ENCODE measurements around the gene MAPK14. TPM values are rescaled to one million over a fixed set of nuclear protein-coding genes. Genes with fewer than 3 reads are reported as not detected.

Gene MAPK14
- total and polyA plus RNA-seq, 2 of the 4 experiments (the other 2 are of a cell fraction), result 28.4 to 74.4 TPM

DNA sequence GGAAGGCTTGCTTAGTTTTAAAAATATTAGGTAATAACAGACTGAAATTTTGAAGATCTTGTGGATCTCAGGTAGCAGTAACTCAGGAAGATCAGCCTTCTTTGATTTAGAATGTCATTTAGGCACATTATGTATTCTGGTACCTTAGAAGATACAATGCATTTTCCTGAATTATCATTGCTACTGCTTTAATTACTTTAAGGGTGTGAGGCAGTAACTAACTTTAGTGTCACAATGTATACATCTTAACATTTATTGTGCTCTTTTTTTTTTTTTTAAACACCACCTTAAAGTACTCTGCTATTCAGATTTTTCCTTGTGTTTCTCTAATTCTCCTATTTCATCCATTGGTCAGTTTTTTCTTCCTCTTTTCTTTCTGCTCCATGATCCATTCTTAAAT lies 13.3 kb downstream of the MAPK14 start:
- H2BK5ac ChIP-seq (ENCODE audit: low read depth, low read length, poor library complexity, severe bottlenecking), result no peak overlapping the region
- ChIA-PET CTCF (no interaction called here), POLR2A (ENCODE audit: unreplicated experiment) (no interaction called here)
- no peak overlapping the region for H3K23ac ChIP-seq (ENCODE audit: low read depth, low read length)
- no peaks in the 10 kb centered on the region for H3K9me3 ChIP-seq (ENCODE audit: control insufficient read depth, insufficient read depth, low read length)
- no peak overlapping the region for H2AK9ac ChIP-seq (replicated peaks; ENCODE audit: low read depth, low read length, poor library complexity)
- no peak overlapping the region for H2BK120ac ChIP-seq (ENCODE audit: low read depth, low read length)
- no peaks in the 10 kb centered on the region for H3K27me3 ChIP-seq (ENCODE audit: control insufficient read depth, insufficient read depth, low read length)
- no peak overlapping the region for H2AFZ ChIP-seq (replicated peaks; ENCODE audit: low read length, poor library complexity)
- no peak overlapping the region for H3K4me2 ChIP-seq (ENCODE audit: low read depth, low read length)
- H3K27ac ChIP-seq (ENCODE audit: insufficient read depth, low read length), result no peak overlapping the region
- H3K4me3 ChIP-seq (ENCODE audit: insufficient read depth, low read depth, low read length), result no peak overlapping the region
- no peak overlapping the region for H3K4ac ChIP-seq (ENCODE audit: low read depth, low read length)
- peaks cover 3% of the 10 kb centered on the region; the same call in 1 of the 2 replicates for H3K4me1 ChIP-seq (ENCODE audit: control insufficient read depth, insufficient read depth, low read length)
- in situ Hi-C loops (cut with MboI; ENCODE audit: low sequenced_read_pairs), result no loop called here
- no peak overlapping the region for H3K14ac ChIP-seq (replicated peaks; ENCODE audit: low read depth, low read length)
- H3K18ac ChIP-seq (ENCODE audit: low read depth, low read length), result no peak overlapping the region
- intact Hi-C loops (cut with micrococcal nuclease), result no loop called here
- H2BK15ac ChIP-seq (ENCODE audit: low read depth, low read length), result no peak overlapping the region
- peaks cover 11% of the 10 kb centered on the region for H3K9me1 ChIP-seq (ENCODE audit: insufficient read depth, low read length)
- H2BK20ac ChIP-seq (ENCODE audit: low read depth, low read length), result no peak overlapping the region
- no peak overlapping the region for H4K8ac ChIP-seq (ENCODE audit: low read depth in 2 of 2, low read length in 2 of 2)
- no peak overlapping the region for H2AK5ac ChIP-seq (ENCODE audit: low read depth, low read length)
- H3K9ac ChIP-seq (ENCODE audit: low read depth, low read length), result no peak overlapping the region
- dilution Hi-C loops (cut with HindIII; ENCODE audit: low sequenced_read_pairs, unreplicated experiment), result no loop called here
- no peak overlapping the region for H4K91ac ChIP-seq (ENCODE audit: insufficient read depth, low read depth, low read length)
- TF ChIP-seq MAFK (IDR thresholded peaks at IDR 0.05; ENCODE audit: low read depth, low read length), result no peak
- no peak for TF ChIP-seq SMC3 (IDR thresholded peaks at IDR 0.05; ENCODE audit: low read depth, low read length)
- TF ChIP-seq POLR2A (IDR thresholded peaks at IDR 0.05; ENCODE audit: low read depth, low read length), result no peak
- TF ChIP-seq CEBPB (IDR thresholded peaks at IDR 0.05; ENCODE audit: low read depth, low read length), result no peak
- no peak for TF ChIP-seq RAD21 (IDR thresholded peaks at IDR 0.05; ENCODE audit: low read length)
- TF ChIP-seq, protein P1, sequence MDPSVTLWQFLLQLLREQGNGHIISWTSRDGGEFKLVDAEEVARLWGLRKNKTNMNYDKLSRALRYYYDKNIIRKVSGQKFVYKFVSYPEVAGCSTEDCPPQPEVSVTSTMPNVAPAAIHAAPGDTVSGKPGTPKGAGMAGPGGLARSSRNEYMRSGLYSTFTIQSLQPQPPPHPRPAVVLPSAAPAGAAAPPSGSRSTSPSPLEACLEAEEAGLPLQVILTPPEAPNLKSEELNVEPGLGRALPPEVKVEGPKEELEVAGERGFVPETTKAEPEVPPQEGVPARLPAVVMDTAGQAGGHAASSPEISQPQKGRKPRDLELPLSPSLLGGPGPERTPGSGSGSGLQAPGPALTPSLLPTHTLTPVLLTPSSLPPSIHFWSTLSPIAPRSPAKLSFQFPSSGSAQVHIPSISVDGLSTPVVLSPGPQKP (IDR thresholded peaks at IDR 0.05; ENCODE audit: borderline replicate concordance, low read depth, low read length), result no peak
- TF ChIP-seq MAZ (IDR thresholded peaks at IDR 0.05; ENCODE audit: borderline replicate concordance, low read depth, low read length), result no peak
- no peak for TF ChIP-seq MXI1 (IDR thresholded peaks at IDR 0.05; ENCODE audit: borderline replicate concordance, low read depth, low read length)
- TF ChIP-seq, protein P2, sequence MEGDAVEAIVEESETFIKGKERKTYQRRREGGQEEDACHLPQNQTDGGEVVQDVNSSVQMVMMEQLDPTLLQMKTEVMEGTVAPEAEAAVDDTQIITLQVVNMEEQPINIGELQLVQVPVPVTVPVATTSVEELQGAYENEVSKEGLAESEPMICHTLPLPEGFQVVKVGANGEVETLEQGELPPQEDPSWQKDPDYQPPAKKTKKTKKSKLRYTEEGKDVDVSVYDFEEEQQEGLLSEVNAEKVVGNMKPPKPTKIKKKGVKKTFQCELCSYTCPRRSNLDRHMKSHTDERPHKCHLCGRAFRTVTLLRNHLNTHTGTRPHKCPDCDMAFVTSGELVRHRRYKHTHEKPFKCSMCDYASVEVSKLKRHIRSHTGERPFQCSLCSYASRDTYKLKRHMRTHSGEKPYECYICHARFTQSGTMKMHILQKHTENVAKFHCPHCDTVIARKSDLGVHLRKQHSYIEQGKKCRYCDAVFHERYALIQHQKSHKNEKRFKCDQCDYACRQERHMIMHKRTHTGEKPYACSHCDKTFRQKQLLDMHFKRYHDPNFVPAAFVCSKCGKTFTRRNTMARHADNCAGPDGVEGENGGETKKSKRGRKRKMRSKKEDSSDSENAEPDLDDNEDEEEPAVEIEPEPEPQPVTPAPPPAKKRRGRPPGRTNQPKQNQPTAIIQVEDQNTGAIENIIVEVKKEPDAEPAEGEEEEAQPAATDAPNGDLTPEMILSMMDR (conservative IDR thresholded peaks at IDR 0.05; ENCODE audit: low read depth, low read length), result no peak
- no peak for TF ChIP-seq BHLHE40 (IDR thresholded peaks at IDR 0.05; ENCODE audit: low read depth, low read length)
- TF ChIP-seq RFX5 (IDR thresholded peaks at IDR 0.05; ENCODE audit: low read depth, low read length), result no peak
- TF ChIP-seq CHD1 (IDR thresholded peaks at IDR 0.05; ENCODE audit: low read depth, low read length), result no peak
- no peak for TF ChIP-seq NFE2L2 (IDR thresholded peaks at IDR 0.05; ENCODE audit: low read depth, low read length)
- TF ChIP-seq RCOR1 (IDR thresholded peaks at IDR 0.05; ENCODE audit: insufficient replicate concordance, low read length), result no peak
- TF ChIP-seq, protein P3, sequence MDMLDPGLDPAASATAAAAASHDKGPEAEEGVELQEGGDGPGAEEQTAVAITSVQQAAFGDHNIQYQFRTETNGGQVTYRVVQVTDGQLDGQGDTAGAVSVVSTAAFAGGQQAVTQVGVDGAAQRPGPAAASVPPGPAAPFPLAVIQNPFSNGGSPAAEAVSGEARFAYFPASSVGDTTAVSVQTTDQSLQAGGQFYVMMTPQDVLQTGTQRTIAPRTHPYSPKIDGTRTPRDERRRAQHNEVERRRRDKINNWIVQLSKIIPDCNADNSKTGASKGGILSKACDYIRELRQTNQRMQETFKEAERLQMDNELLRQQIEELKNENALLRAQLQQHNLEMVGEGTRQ (IDR thresholded peaks at IDR 0.05; ENCODE audit: low read depth, low read length), result no peak
- TF ChIP-seq FOS (IDR thresholded peaks at IDR 0.05; ENCODE audit: low read depth, low read length), result no peak
- H4K20me1 ChIP-seq (ENCODE audit: insufficient read depth, low read length), result peaks cover 75% of the 10 kb centered on the region
- ATAC-seq (ENCODE audit: low read depth) (no peak), DNase-seq (no peak)
- no peaks in the 10 kb centered on the region for H3K36me3 ChIP-seq (ENCODE audit: control insufficient read depth, insufficient read depth, low read length)
- no TSS peak for BruUV-seq (replicated peaks)
- H3K79me1 ChIP-seq (ENCODE audit: low read depth in 1 of 2, low read length in 2 of 2), result peaks cover 22 to 58% of the 10 kb centered on the region in 2 experiments
- no peak overlapping the region for H3K56ac ChIP-seq (ENCODE audit: extremely low read depth, insufficient read depth, low read length)
- H4K5ac ChIP-seq (ENCODE audit: low read depth, low read length), result no peak overlapping the region
